Measurements from ENCODE around the gene PFKFB3.

The PFKFB3 gene

GRCh38 chr10:6163364-6164270 is 39.1 kb upstream of the PFKFB3 start:
- no peaks in the 10 kb centered on the region for H3K9me3 ChIP-seq (ENCODE audit: control insufficient read depth, insufficient read depth, low read depth, low read length)
- H3K4me1 ChIP-seq (ENCODE audit: control insufficient read depth, insufficient read depth, low read length): peaks cover 7% of the 10 kb centered on the region
- H3K4me3 ChIP-seq (ENCODE audit: low read depth, low read length): peak overlapping the region; percentile 69
- POLR2A ChIA-PET: interaction anchor here (0.6 to 2.0 kb wide), 8 partner anchors 9 to 41 kb away, joined by 3 to 19 read pairs (median 4); partner anchors contain the start of gene PFKFB3
- H3K27ac ChIP-seq (ENCODE audit: extremely low read depth, low read depth, low read length): peak overlapping the region; percentile 93; the same call in 1 of the 2 replicates
- peaks cover 9 to 27% of the 10 kb centered on the region in 2 experiments; a peak in 2 of 3 replicates for H3K36me3 ChIP-seq (ENCODE audit: control insufficient read depth in 2 of 2, insufficient read depth in 1 of 2, low read length in 2 of 2)
- CTCF ChIA-PET: interaction anchor here (0.7 to 3.1 kb wide), 5 partner anchors 13 to 1958 kb away, joined by 3 to 16 read pairs (median 3); no protein-coding TSS in a partner anchor
- TF ChIP-seq BCL11B (tag by site-specific recombination; IDR thresholded peaks at IDR 0.05; ENCODE audit: low read depth) (no peak), ZNF514 (tag by site-specific recombination; IDR thresholded peaks at IDR 0.05) (no peak), ZBTB48 (tag by site-specific recombination; IDR thresholded peaks at IDR 0.05) (0 out of 2 replicates have a peak, but pooled peaks have one; percentile 17), KLF17 (tag by site-specific recombination; IDR thresholded peaks at IDR 0.05) (peak; percentile 52; the same call in 1 of the 2 replicates), ZBTB11 (tag by site-specific recombination; conservative IDR thresholded peaks at IDR 0.05; ENCODE audit: low read depth) (peak; percentile 55; the same call in 1 of the 2 replicates), EGR2 (tag by site-specific recombination; IDR thresholded peaks at IDR 0.05; ENCODE audit: low read depth) (no peak), HIC1 (tag by site-specific recombination; IDR thresholded peaks at IDR 0.05) (0 out of 2 replicates have a peak, but pooled peaks have one; percentile 20), ZNF341 (tag by site-specific recombination; IDR thresholded peaks at IDR 0.05; ENCODE audit: low read depth) (peak; percentile 22; the same call in 1 of the 2 replicates), ZNF670 (tag by site-specific recombination; IDR thresholded peaks at IDR 0.05; ENCODE audit: low read depth) (no peak), ZNF488 (tag by site-specific recombination; IDR thresholded peaks at IDR 0.05) (no peak), ZBTB44 (tag by site-specific recombination; IDR thresholded peaks at IDR 0.05) (no peak), SP3 (tag by site-specific recombination; IDR thresholded peaks at IDR 0.05) (peak; percentile 36; the same call in 1 of the 2 replicates), MYNN (tag by site-specific recombination; IDR thresholded peaks at IDR 0.05; ENCODE audit: borderline replicate concordance) (no peak), ZNF561 (tag by site-specific recombination; IDR thresholded peaks at IDR 0.05; ENCODE audit: borderline replicate concordance) (0 out of 2 replicates have a peak, but pooled peaks have one; percentile 63), KLF7 (tag by site-specific recombination; IDR thresholded peaks at IDR 0.05; ENCODE audit: borderline replicate concordance) (peak; percentile 92), ZNF350 (tag by site-specific recombination; IDR thresholded peaks at IDR 0.05) (no peak), ZNF138 (tag by site-specific recombination; IDR thresholded peaks at IDR 0.05; ENCODE audit: borderline replicate concordance) (no peak), ZNF791 (tag by site-specific recombination; IDR thresholded peaks at IDR 0.05) (no peak), ZSCAN18 (tag by site-specific recombination; IDR thresholded peaks at IDR 0.05) (no peak), ZNF335 (tag by site-specific recombination; conservative IDR thresholded peaks at IDR 0.05) (peak; percentile 77), ZFP41 (tag by site-specific recombination; IDR thresholded peaks at IDR 0.05; ENCODE audit: borderline replicate concordance) (no peak), ZBTB21 (tag by site-specific recombination; IDR thresholded peaks at IDR 0.05) (no peak), KLF8 (tag by site-specific recombination; IDR thresholded peaks at IDR 0.05) (peak; percentile 69)
